Hepatocyte (in vitro differentiated cells): ENCODE data around the gene SLC38A9.

Source experiments
- EZH2 ChIP-seq: fragments of 200-600 bp; sonication (generic); IDR thresholded peaks from 2 replicates; pipeline ENCODE4 v1.6.1; 2016; ENCODE audit warnings: antibody characterized with exemption, mild to moderate bottlenecking, borderline replicate concordance
- TF ChIP-seq, protein P1 (sequence below): fragments of 200-600 bp; sonication (generic); IDR thresholded peaks from 2 replicates; pipeline ENCODE4 v1.5.1; 2016; ENCODE audit warnings: antibody characterized with exemption, mild to moderate bottlenecking; ENCODE audit not compliant: poor library complexity

DNA sequence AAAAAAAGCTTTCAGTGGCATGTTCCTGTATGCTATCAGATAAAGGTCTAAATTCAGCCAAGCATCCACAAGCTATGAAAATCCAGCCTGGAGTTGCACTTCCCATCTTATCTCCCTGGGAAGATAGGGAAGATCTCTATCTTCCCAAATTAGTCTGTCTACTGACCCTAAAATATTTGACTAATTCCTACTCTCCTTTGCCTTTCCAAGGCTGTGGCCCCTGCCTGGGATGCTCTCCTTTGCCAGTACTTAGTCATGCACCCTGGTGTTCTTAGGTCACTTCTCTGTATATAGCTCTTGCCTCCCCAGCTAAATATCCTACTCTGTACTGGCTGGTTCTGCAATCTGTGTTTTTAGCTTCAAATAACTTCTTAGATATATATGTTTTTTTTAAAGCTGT is 133.4 kb downstream of the SLC38A9 start:
- TF ChIP-seq, protein P1, sequence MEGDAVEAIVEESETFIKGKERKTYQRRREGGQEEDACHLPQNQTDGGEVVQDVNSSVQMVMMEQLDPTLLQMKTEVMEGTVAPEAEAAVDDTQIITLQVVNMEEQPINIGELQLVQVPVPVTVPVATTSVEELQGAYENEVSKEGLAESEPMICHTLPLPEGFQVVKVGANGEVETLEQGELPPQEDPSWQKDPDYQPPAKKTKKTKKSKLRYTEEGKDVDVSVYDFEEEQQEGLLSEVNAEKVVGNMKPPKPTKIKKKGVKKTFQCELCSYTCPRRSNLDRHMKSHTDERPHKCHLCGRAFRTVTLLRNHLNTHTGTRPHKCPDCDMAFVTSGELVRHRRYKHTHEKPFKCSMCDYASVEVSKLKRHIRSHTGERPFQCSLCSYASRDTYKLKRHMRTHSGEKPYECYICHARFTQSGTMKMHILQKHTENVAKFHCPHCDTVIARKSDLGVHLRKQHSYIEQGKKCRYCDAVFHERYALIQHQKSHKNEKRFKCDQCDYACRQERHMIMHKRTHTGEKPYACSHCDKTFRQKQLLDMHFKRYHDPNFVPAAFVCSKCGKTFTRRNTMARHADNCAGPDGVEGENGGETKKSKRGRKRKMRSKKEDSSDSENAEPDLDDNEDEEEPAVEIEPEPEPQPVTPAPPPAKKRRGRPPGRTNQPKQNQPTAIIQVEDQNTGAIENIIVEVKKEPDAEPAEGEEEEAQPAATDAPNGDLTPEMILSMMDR: no peak
- no peak for TF ChIP-seq EZH2
